ENCODE measurements around the gene SLC11A2.

- no peak for TF ChIP-seq EZH2 (IDR thresholded peaks at IDR 0.05; ENCODE audit: insufficient read depth, low read length)
- TF ChIP-seq CTCF (IDR thresholded peaks at IDR 0.05; ENCODE audit: insufficient read depth, low read depth, low read length) = no peak
Measured at GRCh38 chr12:50932787-50933280, 93.3 kb downstream of the SLC11A2 start.

All from astrocyte (in vitro differentiated cells and primary cell).